ENCODE results near the gene TLL2.
A peak's percentile ranks its signal among the peaks of the same experiment; 100 is the strongest.

The TLL2 gene

DNA sequence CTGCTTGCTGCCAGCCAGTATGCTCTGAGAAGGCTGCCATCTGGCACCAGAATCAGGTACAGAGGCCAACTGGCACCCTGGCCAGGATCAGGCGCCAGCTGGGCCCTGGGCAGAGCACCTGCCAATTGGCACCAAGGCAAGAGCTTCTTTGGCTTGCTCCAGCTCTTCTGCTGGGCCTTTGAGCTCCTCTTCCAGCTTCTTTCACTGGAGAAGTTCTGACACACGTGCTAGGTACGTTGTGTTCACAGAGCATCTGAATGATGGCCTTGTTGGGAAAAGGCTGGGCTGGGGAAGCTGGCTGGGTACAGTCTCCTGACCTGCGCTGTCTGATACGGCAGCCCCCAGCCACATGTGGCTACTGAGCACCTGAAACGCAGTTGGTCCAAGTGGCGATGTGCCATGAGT, 123.3 kb downstream of the TLL2 start:
- no peak for DNase-seq (ENCODE audit: low read depth in 2 of 2)

DNA sequence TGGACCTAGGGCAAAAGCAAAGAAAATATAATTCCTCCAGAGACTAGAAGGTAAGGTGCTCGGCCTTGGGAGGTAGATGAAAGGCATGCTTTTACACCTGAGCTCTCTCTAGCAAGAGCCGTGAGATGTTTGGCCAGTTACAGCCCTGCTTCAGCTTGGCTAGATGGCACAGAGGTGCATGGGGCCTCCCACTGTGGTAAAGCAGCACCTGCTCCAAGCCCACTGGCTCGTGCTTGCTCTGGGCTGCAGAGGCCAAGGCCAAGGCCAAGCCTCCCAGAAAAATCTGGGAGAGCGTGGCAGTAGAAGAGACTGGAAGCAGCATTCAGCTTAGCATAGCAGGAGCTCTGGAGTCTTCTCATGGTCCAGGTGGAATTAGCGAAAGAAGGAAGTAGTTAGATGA, 123.9 kb downstream of the TLL2 start:
- DNase-seq (ENCODE audit: low read depth in 2 of 2) = no peak

DNA sequence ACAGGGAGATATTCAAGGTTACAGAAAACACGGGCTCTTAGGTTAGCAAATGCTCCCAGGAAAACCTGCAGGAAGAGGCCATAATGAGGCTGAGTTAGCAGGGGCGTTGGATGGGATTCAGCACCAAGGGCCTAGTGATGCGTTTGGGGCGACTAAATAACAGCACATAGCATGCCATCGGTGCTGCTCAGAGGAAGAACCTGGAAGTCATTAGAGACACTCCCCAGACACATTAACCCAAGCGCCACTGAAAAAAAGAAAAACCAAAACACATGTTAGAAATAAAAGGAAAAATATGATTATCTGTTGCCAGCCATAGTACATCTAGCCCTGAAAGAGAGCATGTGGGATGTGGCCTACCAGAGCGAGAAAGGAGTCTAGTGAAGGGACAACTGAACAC, 126.1 kb downstream of the TLL2 start:
- DNase-seq (ENCODE audit: low read depth in 2 of 2) = no peak

DNA sequence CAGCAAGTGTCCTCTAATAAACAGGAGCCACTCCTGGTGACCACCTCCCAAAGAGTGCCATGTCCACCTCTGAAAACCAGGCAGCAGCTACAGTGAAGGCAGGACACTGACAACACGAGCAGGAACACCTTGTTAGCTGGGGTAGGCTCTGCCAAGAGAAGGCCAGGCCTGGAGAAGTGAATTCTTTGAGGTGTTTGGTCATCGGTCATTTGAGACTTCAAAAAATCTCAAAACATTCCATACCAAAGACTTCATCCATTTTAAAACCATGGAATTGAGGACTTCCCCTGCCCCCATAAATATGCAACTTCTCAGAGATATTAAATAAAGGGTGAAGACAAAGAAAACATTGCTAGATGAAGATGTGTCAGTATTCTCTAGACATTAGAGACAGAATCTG, 126.6 kb downstream of the TLL2 start:
- no peak for DNase-seq (ENCODE audit: low read depth in 2 of 2)

DNA sequence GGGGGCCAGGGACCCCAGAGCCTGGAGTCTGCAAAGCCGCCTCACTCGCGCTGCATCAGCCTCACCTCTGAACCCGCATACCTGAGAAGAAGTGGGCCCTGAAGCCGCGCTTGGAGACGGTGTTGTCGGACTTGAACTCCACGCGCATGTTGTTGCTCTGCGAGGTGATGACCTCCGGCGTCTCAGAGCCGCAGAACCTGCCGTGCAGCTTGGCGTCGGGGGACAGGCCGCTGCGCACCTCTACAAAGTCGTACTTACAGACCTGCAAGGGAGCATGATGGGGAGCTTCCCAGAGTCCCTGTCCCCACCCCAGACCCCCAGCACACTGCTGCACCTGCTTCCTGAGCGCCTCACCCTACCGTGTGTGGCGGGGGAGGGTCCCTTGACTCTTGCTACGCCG, 129.2 kb downstream of the TLL2 start:
- DNase-seq (ENCODE audit: low read depth in 2 of 2) = no peak

DNA sequence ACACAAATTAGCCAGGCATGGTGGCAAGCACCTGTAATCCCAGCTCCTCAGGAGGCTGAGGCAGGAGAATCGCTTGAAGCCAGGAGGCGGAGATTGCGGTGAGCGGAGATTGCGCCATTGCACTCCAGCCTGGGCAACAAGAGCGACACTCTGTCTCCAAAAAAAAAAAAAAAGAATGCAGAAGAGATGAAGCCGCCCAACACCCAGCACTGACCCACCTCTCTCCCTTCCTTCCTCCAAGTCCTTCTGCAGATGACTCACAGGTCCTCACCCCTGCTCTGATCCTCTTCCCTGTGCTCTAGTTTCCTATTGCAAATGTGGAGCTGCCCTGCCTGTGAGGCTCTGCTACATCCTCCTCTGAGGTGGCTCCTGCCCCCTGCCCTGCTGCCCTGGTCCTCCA, 132.9 kb downstream of the TLL2 start:
- DNase-seq (ENCODE audit: low read depth in 2 of 2) = no peak

DNA sequence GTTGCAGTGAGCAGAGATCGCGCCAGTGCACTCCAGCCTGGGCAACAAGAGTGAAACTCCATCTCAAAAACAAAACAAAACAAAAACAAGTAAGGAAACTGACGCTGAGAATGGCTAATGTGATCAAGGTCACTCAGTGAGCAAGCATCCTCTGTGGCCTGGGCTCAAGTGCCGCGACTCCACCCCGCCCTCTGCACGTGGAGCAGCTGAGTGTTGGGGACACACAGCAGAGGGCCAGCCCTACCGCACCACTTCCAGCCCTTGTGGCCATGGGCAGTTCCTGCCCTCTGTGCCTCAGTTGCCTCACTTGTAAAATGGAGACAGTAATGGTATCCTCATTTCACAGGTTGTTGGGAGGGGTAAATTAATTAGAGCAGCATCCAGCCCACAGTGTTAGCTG, 134.0 kb downstream of the TLL2 start:
- no peak for DNase-seq (ENCODE audit: low read depth in 2 of 2)

DNA sequence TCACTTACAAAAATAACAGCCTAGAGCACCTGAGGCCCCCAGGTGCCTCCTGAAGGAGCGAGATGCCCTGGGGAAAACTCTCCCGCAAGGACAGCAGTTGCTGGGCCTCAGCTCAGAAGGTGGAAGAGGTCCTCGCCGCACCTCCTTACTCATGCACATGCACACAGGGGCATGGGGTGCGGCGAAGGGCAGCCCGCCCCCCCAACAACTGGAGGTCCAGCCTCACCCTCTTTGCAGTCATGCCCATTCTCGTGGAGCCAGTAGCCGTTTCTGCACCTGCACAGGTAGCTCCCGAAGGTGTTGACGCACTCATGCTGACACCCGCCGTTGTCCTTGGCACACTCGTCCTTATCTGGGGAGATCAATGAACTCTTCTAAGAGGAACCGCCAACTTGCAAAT, 135.0 kb downstream of the TLL2 start:
- no peak for DNase-seq (ENCODE audit: low read depth in 2 of 2)

DNA sequence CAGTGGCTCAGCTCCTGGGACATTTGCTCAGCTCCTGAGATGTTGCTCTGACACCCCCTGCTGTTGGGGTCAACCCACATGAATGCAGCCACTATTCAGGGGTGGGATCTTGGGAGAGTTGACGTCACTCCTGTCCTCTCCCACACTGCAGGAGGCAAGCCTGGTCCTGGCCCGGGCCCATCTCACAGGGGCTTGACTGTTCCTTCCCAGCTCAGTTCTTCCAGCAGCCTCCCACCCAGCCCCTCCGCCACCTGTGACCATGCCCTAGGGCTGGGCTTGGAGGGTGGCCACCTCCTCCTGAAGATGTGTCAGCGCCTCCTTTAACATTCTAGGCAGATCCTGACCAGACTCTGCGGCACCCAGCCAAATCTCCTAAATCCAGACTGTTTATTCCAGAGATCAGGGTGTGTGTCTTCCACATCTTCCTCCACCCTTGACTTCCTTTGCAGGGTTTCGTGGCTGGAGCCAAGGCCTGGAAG, 135.9 kb downstream of the TLL2 start:
- no peak for DNase-seq (ENCODE audit: low read depth in 2 of 2)

DNA sequence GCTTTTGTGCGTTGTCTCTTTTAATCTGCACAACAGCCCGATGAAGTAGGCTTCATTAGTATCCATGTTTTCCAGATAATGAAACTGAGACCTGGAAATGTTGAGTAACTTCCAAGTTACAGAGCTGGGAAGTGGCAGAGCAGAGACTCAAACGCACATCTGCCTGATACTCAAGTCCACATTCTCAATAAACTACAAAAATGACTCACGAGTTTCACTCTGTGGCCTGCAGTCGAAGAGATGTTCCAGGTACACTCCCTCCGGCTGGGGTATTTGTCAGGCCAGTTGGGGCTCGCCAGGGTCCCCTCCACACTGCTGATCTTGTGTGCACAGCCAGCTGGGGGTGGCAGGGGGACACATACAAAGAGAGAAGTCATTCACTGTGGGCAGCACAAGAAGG, 137.2 kb downstream of the TLL2 start:
- DNase-seq (ENCODE audit: low read depth in 2 of 2) = no peak

DNA sequence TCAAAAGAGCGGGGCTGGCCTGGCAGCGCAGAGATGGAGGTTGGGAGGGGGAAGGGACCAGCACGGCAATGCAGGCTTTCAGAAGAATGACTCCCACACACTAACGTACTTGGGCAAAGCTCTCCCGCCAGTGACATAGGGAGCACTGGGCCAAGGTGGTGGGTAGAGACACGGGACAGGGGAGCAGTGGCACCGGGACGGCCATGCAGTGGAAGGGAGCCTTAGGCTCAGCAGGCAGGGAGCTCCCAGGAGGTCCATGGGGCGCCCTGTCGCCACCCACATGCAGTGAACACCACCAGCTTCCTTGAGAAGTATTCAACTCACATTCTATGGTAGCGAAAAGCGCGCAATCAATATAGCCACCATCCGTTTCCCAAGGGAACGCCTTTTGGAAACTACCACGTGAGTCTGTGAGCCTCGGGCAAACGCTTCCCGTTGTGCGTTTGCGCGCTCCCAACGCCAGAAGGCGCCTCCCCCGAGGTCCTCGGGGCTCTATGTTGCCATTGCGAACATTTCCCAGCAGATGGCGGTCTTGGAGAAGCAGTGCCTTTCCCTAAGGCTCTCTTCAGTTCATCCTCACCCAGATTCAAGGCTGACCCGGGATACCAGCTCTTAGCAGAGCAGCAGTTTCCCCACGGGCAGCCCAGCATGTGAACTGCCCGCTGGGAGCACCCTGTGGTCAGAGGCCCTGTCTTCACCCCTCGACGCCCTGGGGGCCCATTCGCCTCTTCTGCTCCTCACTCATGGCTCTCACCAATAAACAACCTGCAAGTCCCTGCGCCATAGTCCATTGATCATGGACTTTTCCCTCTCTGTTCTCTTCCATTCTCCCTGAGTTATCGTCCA, 138.5 kb downstream of the TLL2 start:
- peak; percentile 35 to 44 for DNase-seq (ENCODE audit: low read depth in 2 of 2)

DNA sequence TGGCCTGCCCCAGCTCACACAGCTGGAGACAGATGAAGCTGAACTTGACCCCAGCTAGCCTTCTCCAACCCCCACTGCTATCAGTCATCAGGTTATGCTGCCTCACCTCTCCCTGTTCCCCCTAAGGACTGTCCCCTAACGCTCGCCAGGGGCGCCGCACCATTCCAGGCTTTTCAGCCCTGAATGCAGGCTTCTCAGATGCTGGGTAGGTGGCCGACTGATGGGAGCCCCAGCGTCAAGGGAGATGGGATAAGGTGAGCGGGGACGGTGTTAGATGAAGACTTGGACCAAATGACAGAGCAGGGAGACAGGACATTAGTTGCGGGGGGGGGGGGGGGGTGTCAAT, 139.1 kb downstream of the TLL2 start:
- DNase-seq (ENCODE audit: low read depth in 2 of 2) = no peak

DNA sequence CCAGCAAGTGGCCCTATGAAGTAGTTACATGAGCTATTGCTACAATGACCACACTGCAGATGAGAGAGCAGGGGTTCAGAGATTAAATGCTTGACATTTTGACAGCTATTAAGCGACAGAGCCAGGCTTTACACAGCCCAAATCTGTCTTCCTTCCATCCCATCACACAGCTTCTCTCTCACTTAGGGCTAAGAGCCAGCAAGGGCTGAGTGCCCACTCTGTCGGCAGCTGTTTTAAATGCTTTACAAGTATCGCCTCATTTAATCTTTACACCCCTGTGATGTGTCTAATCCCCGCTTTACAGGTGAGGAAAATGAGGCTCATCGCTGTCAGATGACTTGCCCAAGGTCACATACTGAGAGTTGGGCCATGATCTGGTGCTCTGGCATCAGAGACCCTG, 139.7 kb downstream of the TLL2 start:
- no peak for DNase-seq (ENCODE audit: low read depth in 2 of 2)

DNA sequence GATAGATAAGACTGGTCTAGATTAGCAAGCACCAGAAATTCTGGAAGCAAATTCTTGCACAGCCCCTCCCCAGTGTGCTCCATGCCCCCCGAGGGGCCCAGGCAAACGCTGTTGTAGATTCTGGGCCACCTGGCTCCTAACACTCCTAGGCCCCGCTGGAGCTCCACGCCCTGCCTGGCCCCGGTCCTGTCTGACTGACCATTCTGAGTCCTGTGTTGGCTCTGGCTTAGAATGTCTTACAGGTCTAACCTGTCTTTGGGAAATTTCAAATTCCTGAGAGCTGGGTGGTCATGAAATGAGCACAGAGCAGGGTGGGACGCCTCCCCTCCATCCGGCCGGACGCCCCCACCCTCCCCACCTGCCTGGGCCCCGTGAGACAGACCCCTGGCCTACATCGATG, 142.4 kb downstream of the TLL2 start:
- no peak for DNase-seq (ENCODE audit: low read depth in 2 of 2)

DNA sequence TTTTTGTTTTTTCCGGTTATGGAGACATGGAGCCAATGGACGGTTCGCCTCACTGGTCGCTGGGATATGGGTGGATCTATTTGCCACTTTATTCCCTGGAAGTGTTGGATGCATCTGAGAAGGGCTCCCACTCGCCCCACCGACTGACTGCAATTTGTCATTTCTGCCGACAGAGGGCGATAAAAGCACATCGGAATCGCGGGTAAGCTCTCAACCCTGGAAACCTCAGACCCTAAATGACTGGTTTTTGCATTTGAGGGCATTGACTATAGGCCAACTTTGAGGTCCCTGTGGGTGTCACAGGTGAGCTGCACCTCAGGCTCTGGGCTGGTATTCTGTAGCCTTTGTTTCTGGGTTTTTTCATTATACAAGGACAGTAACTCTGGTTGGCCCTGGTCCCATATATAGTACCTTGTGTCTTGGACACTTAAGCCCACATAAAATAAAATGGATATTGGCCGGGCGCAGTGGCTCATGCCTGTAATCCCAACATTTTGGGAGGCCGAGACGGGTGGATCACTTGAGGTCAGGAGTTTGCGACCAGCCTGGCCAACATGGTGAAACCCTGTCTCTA, 143.1 kb downstream of the TLL2 start:
- peak in 1 of 2 donors; percentile 20 for DNase-seq (ENCODE audit: low read depth in 2 of 2)

DNA sequence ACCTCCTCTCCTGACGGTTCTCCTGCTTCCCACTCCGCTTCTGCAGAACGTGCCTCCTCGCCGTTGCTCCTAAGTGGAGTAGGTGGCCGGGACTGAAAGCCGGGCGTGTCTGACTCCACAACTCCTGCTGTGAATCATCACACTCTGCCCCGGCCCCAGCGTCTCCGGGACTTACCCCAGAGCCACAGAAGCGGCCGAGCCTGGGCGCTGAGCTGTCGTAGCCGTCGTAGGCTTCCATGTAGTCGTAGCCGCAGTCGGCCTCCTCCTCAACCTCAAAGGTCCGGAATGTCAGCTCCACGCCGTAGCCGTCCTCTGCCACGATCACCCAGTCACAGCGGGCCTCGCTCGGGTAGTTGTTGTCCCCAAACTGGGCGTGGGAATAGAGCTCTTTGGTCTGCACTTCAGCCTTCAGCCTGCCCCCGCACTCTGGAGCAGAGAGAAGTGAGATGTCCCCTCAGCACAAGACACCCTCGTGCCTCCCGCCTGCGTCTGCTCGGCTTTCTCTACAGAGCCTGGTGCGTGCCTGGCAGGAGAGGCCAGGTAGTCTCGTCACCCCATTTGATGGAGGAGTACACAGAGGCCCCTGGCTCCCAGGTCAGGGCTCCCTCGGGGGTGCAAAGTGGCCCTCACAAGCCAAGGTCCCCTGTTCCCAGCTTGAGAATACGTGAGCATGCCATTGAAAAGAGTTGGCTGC, 143.7 kb downstream of the TLL2 start:
- DNase-seq (ENCODE audit: low read depth in 2 of 2) = no peak

DNA sequence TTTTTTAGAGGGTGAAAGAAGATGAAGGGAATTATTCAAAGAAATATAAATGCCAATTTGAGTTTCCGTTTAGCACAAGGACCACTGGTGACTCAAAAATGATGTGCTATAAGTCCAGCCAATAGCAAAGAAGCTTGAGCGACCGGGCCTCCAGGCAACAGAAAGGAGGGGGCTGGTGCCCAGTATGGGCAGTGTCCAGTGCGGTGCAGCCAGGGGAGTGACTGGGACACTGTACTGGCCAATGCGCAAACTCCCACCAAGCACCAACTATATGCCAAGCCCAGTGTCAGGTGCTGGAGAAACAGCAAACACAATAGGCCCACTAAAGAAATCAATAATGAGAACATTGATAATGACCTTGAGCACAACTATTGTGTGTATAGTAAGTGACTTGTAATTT, 144.8 kb downstream of the TLL2 start:
- no peak for DNase-seq (ENCODE audit: low read depth in 2 of 2)

DNA sequence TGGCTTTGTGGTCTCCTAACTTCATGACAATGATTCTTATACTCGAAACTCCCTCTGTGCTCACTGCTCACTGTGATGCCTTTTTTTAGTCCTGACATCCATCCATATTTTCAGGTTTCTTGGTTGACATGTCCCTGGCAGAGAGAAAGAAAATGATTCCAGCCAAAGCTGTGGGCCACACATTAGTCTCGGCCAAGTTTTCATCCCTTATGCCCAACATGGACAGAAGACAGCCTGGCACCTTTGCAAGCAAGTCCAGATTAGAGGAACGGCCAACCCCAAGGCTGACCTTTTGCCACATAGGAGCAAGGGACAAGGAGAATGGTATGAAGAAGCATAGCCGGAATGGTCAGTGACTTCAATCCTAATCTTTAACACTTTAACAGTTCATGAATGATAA, 146.3 kb downstream of the TLL2 start:
- no peak for DNase-seq (ENCODE audit: low read depth in 2 of 2)

DNA sequence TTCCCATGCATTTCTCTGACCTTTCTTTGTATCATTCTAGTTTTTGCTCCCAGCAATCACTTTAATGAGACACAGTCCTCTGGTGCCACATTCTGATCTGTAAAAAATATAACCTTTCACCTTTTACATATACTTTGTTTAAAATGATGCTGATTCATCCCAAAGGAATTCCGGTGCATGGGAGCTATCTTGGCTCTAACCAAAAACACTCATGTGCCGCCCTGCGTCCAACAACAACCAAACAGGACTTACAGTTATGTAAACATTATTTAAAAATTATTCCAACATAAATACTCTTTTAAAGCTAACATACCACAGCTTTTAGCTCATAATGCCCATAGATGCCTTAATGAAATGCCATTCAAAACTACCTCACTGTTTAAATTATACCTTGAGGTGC, 147.2 kb downstream of the TLL2 start:
- DNase-seq (ENCODE audit: low read depth in 2 of 2) = no peak

DNA sequence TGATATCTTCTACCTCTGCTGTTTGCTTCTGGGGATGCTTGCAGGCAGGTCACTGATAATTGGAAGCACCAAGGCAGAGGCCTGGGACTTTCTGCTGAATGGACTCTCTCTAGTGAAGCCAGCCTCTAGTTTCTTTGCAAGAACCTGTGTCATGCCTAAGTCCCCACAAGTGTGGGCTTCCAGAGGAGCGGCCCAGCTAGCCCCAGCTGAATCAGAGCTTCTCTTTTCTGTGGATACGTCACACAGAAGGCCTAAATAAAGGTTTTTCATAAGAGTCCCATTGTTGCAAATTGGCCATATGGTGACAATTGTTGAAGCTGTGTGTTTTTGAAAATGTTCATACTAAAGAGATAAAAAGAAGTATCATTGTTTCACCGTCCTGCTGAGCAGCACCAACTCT, 148.2 kb downstream of the TLL2 start:
- DNase-seq (ENCODE audit: low read depth in 2 of 2) = no peak

DNA sequence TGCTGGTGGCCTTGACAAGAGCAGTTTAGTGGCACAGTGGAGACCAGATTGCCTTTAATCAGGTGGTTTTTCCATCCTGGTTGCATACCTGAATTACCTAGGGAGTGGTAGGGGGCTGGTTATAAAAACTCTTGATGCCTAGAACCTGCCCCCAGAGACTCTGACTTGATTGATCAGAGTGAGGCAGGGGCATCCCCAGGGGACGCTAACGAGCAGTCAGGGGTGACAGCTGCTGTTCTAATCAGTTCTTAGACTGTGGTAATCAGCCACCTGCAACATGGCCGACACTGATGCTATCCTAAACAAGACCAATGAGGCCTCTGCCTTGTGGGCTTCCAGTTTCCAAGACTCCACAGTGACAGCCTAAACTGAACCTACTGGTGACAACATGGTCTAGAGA, 153.0 kb downstream of the TLL2 start:
- no peak for DNase-seq (ENCODE audit: low read depth in 2 of 2)

DNA sequence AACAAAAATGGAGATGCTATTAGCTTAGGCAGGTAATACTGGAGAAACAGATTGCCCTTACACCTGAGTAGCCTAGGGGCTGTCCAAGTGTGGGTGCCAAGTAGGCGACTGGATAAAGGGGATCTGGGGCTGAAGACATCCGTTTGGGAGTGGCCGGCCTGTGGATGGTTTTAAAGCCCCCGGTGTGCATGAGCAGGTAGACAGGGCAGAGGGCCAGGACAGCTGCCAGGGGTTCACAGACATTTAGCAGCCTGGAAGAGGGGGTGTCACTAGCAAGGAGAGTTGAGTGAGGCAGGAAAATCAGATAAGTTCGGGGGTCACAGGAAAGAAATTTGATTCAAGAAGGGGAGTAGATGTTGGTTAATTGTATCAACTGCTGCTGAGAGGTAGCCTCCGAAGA, 153.4 kb downstream of the TLL2 start:
- DNase-seq (ENCODE audit: low read depth in 2 of 2) = no peak

DNA sequence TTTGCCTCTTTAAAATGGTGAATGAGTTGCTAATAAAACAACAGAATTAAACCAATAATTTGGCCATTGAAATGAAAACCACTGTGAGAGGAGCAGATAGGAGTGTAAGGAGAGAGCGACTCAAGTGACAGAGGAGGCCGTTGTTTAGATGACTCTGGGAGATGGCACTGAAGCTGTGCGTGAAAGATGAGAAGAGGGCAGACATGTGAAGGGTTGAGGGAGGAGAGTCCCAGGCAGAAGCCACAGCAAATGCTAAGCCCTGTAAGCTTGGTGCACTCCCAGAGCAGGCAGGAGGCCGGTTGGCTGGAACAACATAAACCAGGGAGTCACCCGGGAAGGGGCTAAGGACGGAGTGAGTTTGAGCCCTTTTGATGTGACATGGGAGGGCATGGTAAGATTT, 154.1 kb downstream of the TLL2 start:
- DNase-seq (ENCODE audit: low read depth in 2 of 2) = no peak

Measured in activated CD8-positive, alpha-beta memory T cell treated with anti-CD3 and anti-CD28 coated beads for 4 hours (primary cell).